GM19468 (cell line): ENCODE data around the gene KAT2B.
"Not testable (repeated sequence)": the region's sequence is repeated elsewhere in the genome, so short reads cannot be mapped to it uniquely, and the experiment has no call there.

Experiments
- ATAC-seq: cut with Tn5 transposase; IDR thresholded peaks from one replicate; pipeline ENCODE4 v1.9.1; 2021; ENCODE audit warnings: mild to moderate bottlenecking, moderate library complexity, moderate number of reproducible peaks; ENCODE audit not compliant: unreplicated experiment; ENCODE audit errors: extremely low read depth

Gene KAT2B

DNA sequence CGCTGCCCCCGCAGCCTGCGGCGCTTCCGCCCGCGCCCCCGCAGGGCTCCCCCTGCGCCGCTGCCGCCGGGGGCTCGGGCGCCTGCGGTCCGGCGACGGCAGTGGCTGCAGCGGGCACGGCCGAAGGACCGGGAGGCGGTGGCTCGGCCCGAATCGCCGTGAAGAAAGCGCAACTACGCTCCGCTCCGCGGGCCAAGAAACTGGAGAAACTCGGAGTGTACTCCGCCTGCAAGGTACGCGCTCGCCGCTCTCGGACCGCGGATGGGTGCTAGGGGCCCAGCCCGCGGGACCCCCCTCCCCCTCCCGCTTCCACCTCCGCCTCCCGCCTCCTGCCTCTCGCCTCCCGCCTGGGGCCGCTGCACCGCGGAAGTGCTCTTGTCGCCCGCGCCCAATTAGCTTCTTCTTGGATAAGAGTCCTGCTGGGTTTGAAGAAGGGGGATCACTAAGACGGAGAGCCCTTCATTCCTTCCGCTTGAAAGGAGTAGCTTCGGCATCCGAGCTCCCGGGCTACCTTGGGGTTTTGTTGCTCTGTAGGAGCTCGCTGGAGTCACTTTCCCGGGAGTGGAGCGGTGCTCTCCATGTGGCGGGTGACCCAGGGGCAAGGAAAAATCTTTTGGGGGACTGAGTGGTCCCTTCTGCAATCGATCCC, 426 bp downstream of the KAT2B start:
- ATAC-seq: peak; percentile 7

DNA sequence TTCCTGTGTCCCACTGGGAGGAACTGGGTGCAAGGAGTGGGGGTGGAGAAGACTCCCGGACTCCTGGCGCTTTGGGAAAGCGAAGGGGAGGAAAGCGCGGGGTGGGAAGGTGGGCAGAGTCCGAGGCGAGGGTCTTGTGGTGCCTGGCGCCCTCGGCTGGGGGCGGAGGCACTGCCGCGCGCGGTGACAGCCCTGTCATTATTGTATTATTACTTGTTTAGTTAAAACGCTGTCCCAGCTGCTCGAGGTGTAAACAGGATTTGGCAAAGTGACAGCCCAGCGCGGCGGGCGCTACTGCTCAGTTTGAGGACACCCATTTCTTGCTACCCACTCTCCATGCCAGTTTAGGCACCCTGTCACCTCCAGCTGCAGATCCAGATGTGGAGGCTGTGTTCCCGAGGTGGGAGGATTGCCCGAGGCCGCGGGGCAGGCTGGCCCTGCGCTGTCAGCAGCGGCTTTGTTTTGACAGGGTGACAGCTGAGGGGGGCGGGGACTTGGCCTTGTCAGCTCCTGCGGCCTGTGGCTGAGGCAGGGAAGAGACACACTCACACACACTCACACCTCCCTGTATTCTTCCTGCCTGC, 1.0 kb downstream of the KAT2B start:
- ATAC-seq: no peak

DNA sequence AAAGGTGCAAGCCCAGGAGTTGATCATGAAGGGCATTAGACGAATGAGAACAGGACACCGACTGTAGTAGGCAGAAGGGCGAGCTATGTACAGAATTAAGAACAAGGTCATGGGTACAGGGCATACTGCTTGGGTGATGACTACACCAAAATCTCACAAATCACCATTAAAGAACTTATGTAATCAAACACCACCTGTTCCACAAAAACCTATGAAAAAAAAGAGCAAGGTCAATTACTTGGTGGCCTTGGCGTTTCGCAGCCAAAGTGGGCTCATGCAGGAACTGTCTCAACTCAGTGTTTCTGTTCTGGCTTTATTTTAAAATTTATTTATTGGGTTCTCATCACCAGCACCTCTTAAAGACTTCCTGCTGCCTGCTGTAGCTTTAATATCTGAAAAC, 2.1 kb downstream of the KAT2B start:
- ATAC-seq: no peak

DNA sequence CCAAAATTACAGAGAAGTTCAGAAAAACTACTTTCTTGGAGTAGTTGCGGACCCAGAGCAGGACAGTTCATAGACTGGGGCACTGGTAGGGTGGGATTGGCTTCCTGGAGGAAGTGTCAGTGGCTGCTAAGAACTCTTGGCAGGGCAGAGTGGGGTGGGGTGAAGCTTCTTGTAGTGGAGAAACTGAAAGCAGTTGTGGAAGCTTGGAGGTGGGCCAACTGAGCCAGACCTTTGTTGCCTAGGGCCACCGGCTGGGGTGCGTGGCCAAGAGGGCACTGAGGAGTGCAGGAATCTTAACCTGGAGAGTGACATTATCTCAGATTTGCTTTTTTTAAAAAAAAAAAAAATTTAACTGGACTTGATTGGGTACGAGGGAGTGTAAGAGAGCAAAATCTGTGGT, 3.1 kb downstream of the KAT2B start:
- ATAC-seq: no peak

DNA sequence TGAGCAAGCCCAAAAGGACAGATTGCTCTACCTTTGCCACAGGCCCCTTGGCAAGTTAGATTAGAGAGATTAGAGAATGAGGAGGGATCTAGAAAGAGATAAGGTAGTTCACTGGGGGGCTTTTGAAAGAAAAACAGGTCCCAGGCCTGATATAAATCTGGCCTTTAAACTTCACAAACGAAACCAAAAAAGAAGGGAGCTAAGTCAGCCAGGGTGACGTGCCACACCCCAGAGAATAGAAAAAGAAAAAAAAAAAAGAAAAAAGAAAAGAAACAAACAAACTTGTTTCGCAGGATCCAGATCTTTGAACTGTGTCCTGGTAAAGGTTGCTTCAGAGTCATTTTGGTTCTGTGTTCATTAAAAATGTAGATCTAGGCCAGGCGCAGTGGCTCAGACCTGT, 3.6 kb downstream of the KAT2B start:
- no peak for ATAC-seq

DNA sequence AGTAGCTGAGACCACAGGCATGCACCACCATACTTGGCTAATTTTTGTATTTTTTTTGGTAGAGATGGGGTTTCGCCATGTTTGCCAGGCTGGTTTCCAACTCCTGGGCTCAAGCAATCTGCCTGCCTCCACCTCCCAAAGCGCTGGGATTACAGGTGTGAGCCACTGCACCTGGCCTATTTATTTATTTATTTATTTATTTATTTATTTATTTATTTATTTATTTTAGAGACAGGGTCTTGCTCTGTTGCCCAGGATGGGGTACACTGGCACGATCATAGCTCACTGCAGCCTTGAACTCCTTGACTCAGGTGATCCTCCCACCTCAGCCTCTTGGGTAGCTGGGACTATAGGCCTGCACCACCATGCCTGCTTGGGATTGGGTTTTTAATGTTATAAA, 4.9 kb downstream of the KAT2B start:
- ATAC-seq: not testable (repeated sequence)

DNA sequence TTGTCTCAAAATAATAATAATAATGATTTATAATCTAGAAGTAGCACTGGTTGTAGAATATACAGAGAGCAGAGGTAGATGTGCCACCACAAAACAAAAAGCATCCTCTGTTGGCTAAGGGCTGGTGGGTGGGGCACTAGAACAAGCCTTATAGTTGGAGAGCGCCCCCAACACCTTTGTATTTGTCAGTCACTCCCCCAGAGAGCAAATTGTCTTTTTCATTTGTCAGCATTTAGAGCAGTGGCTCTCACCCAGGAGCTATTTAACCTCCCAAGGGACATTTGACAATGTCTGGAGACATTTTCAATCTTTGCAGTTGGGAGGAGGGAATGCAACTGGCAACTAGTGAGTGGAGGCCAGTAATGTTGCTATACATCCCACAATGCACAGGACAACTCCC, 6.3 kb downstream of the KAT2B start:
- ATAC-seq: no peak

DNA sequence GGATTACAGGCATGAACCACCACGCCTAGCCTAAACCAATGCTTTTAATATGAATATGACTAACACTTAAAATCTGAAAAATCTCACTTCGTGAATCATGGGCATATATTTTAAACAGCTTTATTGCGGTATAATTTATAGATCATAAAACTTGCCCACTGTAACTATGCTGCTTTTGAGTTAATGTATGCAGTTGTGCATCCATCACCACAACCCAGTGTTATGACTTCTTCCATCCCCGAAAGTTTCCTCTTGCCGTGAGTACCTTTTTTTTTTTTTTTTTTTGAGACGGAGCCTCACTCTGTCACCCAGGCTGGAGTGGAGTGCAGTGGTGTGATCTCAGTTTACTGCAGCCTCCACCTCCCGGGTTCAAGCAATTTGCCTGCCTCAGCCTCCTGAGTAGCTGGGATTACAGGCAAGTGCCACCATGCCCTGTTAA, 7.1 kb downstream of the KAT2B start:
- ATAC-seq: no peak

DNA sequence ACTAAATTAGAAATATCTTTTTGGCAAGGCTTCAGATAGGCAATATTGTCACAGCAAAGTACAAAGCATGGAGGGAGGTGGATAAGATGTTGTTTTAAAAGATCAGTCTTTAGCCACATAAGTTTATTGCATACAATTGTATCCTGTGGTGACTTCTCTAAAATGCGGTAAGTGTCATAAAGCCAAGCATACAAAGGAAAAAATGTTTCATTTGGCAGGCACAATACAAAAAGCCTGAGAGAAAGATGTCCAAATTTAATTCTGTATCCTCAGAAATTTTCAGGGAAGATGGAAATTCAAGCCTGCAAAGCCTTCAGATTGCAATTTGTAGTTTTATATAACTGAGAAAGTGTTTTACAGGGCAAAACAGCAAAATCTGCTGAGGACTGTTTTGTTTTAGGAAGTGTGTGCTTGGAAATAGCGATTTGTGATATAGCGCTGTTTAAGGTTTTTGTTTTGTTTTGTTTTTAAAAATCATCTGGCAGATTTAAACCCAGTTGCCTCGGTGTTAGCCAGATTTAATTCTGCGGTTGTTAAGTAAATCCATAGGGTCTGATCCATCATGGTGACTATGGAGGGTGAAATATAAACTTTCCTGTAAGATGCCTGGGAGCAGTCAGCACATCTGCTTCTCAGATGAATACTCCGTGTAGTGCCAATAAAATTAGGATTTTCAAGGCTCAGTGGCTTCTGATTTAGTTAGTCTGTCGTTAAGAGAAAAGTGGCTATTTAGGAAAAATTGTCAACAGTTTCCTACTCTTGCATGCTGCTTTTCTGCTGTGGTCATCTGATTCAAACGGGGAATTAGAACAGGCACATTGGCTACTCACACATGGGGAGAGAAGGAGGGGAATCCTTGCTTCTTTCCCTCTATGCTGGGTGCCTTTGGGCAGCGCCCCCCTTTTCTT, 8.0 kb downstream of the KAT2B start:
- no peak for ATAC-seq

DNA sequence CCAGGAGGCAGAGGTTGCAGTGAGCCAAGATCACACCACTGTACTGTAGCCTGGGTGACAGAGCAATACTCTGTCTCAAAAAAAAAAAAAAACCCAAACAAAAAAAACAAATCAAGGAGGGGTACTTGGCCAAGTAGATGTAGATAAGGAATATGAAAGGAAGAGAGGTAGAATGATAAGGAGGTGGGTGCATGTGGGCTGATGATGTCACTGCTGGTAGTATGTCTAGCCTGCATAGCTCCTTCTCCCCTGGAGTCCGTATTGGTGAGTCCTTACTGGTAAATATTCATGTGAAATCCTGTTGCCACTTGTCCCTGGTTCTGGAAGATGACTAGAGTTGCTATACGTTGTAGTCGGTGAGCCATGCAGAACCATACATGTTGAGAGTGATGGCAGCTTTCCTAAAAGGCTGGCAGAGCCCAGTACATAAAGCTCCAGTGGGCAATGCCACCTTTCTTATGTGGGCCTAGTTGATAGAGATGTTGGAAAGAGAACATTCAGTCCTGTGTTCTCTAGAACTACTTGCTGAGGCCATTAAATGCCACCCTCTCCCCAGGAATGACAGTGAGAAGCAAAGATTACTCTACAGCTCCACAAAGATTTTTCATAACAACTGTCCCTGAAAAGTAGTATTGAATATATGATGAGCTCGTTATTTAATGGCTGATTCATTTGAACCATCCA, 11.0 kb downstream of the KAT2B start:
- ATAC-seq: no peak

DNA sequence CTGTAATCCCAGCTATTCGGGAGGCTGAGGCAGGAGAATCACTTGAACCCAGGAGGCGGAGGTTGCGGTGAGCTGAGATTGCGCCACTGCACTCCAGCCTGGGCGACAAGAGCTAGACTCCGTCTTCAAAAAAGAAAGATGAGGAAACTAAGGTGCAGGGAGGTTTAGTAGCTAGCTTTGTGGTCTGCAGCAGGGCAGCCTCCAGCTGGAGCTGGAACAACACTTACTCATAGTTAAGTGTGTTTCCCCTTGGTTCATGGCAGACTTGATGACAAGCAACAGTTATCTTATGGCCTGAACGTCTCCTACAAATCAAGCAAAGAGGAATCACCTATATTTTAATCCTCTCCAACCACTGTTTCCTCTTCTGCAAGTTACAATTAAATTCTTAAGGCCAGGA, 12.6 kb downstream of the KAT2B start:
- ATAC-seq: no peak

DNA sequence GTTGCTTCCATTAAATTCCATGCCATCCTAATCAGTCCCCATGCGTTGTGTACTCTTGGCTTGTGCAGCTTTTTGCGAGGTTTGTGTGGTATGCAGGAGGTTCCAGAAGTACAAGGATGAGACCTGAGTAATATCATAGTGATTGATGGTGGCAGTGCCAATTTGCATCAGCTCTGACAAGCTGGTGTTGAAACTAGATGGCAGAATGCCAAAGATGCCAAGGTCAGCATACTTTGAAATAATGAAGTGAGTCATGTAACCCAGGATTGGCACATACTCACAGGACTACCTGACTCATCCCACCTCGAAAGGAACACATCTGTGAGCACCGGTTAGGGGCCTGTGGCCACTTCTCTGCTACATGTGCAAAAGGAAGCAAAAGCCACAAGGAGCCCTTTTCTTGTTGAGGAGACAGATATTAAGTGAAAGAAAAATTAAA, 14.3 kb downstream of the KAT2B start:
- peak; percentile 89 for ATAC-seq

DNA sequence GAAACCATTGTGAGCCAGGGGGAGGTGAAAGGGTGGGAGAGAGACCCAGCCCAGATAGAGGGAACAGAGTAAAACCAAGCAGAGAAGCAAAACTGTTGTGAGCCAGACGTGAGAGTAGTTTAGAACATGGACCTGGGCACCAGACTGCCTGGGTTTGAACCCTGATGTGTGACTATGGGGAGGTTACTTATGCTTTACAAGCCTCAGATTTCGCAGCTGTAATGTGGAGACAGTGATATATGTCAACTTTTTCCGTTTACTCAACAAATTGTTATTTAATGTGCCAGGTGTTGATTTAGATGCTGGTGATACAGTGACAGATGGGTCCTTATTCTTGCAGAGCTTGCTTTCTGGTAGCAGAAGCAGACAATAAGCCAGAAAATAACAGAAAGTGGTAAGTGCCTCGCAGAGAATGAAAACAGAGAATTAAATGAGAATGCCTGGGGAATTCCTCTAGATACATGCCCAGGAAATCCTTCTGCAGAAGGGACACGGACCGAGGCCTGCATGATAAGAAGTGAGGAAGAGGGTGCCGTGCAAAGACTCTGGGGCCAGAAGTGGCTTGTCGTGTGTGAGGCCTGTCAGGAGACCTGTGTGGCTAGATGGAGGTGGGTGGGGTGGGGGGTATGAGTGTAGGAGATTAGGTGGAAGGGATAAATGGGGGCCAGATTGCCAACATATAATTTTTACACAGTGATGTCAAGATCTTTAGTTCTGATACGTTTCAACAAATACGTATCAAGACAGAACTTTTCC, 15.0 kb downstream of the KAT2B start:
- no peak for ATAC-seq

DNA sequence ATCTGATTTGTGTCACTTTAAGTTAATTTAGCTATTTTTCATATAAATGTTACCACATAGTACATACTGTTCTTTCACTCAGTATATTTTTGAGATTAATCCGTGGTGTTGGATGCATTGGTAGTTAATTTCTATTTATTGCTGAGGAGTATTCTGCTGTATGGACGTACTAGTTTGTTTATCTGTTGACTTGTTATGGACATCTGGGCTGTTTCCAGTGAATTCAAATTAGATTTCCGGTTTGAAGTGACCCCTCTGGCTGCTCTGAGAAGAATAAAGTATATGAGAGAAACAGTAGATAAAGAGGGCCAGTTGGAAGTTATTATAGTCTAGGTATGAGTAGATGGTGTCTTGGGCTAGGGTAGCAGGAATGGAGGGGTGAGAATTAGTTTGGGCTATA, 15.6 kb downstream of the KAT2B start:
- ATAC-seq: no peak

DNA sequence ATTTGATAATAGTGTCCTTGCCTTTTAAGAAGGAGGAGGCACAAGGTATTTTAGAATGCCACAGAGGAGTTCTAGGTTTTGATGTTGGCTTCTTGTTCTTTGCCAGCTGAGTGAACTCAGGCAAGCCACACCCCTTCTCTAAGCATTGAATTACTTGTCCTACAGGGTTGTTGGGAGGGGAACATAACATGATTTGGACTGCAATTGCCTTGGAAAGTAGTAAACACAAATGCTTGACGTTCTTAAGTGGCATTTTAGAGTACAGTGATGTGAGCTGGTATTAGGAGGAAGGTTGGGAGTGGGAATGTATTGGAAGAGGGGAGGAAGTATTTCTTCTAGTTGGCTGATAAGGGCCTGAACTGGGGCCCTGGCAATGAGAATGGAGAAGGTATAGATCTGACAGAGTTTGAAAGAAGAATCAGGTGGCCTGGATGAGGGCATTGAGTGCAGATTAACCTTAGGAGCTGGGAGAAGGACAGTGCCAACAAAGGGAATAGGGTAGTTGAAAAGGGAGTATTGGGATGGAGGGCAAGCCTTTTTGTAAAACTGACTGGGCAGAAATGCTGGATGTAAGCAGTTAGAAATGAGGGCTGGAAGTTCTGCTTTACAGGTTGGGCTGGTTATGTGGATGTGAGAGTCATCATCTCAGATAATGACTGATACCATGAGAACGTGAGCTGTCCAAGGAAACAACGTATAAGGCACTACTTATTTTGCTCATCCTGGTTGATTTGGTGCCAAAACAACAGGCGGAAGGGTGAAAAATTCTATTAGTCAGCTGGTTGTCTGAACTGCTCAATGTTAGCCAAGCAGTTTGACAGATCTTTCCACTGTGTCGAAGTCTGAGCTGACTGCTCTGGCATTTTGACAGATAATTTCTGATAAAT, 16.7 kb downstream of the KAT2B start:
- peak; percentile 10 for ATAC-seq

DNA sequence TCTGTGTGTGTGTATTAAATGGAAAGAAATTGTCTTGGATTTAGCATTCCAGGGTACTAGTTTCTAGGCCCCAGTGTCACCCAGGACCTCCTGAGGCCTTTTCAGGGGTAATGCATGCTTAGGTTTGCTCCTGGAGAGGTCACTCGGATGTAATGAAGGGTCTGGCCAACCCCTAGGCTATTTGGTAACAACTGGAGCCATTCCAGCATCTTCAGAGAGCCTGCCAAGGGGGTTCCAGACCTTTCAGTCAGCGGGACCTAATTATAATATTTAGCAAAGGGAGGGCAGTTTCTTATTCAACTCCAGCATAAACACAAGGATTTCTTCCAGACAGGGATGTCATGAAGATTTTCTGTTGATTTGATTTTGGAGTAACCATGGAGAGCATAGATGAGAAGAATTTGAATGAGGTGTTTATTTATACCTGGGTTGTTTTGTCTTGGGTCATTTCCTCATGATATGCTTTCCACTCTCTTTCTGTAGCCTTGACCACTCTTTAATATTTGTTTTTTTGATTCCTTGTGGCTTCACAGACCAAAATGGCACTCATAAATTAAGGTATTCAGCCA, 17.4 kb downstream of the KAT2B start:
- no peak for ATAC-seq

DNA sequence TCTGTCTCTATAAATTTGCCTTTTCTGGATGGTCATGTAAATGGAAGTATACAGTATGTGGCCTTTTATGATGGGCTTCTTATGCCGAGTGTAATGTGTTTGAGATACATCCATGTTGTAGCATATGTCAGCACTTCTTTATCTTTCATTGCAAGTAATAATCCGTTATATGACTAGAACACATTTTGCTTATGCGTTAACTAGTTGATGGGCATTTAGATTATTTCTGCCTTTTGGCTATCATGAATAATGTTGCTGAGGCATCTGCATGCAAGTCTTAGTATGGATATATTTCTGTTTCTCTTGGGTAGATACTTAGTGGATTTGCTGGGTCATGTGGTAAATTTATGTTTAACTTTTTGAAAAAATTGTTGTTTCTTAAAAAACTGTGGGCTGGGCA, 19.7 kb downstream of the KAT2B start:
- ATAC-seq: no peak

DNA sequence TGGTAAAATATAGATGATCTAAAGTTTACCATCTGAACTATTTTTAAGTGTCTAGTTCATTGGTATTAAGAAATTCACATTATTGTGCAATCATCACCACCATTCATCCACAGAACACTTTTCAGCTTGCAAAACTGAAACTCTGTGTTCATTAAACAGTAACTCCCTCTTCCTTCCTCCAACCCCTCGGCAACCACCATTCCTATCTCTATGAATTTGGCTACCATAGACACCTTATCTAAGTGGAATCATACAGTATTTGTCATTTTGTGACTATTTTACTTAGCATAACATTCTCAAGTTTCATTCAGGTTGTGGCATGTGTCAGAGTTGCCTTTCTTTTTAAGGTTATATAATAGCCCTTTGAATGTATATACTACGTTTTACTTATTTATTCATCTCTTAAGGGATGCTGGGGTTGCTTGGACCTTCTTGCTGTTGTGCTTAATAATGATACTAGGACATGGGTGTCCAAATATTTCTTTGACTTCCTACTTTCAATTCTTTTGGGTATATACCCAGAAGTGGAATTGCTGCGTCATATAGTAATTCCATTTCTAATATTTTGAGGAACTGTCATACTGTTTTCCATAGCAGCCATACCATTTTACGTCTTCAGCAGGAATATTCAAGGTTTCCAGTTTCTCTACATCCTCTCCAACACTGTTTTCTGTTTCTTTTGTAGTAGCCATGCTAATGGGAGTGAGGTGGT, 20.9 kb downstream of the KAT2B start:
- ATAC-seq: peak; percentile 60
